Measurements from ENCODE around the gene EFCAB13. TPM values are rescaled to one million over a fixed set of nuclear protein-coding genes. Genes with fewer than 3 reads are reported as not detected.

The EFCAB13 gene, protein sequence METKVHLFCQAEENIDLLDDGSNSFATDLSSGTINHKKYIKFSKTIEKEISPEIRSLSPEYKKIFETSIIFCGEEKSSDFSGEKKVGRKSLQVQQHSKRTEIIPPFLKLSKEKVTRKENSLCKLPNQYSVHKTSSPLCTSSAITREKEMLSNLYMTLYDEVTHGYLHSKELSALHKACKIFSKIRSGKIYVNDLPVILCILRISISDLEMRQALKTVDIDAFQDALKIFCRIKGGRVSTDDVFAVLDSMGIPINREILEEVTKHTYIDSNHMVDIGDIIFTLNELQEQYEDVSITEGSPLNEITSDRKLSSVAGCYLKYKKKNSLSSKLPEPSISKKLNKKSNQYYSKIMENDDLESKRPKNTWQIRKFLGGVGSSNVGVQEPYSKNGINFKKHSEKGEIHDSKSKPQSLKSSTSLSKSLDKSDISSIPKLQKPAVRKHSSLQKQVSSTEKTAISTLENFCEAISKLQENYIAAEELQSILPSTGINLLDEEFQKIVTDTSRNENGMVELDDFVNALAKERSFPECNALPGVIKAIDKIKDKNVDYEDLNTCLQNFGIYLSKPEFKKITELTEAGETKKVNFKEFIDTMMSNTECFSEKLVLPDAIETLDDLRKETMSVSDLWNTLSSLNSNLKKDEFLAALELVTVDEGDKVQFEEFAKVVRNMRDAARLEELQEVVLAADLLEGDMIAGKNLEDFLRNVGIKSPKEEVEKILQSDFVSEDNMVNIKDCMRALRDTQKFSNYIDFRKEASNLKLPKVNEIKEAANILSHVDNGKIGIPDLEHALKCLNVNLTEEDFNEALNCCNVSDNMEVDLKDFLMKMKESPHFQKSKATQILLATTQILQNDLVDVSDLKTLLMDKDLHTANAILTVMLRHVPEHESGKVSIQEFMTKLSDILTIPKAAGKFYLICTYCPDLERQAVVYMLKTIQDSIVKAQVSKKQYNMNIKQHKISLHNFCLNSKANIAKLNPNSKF
- polyA plus RNA-seq (ENCODE audit: insufficient read length in 4 of 4), result 10 to 100 TPM in 1 of 4 donors, 1 to 10 TPM in 3; 4.5 to 17.2 (median 6.5) TPM

GRCh38 chr17:47323382-47324223, at the start of gene EFCAB13:
Gene EFCAB13 (plus strand): TSS chr17:47323955. CDS start chr17:47328354, 4,399 bp downstream.
- peak; percentile 41 to 77 (median 73) for DNase-seq (ENCODE audit: low read depth in 4 of 4, low spot score in 2 of 4)

- DNase-seq (ENCODE audit: low read depth in 4 of 4, low spot score in 2 of 4), result no peak
Measured at GRCh38 chr17:47274319-47275069, 49.3 kb upstream of the EFCAB13 start.

GRCh38 chr17:47275245-47275984, 48.3 kb upstream of the EFCAB13 start:
- DNase-seq (ENCODE audit: low read depth in 4 of 4, low spot score in 2 of 4), result peak in 1 of 4 donors; percentile 60

DNA sequence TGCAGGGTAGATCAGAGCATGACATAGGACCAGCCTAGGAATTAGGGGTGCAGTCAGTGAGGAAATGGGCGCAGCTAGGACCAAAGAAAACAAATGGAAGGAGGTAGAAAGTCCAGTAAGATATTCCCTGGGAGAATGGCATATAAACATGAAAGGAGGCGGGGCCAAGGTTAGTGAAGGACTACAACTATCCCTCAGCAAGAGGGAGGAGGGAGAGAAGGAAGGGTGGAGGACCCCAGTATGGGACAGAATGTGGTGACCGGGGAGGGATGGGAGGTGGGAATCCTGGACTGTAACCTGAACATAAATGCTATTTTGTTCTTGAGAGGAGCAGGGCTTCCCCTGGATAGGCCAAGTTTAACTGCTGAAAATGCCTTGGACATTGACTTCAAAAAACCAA, 47.3 kb upstream of the EFCAB13 start:
- DNase-seq (ENCODE audit: low read depth in 4 of 4, low spot score in 2 of 4), result no peak

DNA sequence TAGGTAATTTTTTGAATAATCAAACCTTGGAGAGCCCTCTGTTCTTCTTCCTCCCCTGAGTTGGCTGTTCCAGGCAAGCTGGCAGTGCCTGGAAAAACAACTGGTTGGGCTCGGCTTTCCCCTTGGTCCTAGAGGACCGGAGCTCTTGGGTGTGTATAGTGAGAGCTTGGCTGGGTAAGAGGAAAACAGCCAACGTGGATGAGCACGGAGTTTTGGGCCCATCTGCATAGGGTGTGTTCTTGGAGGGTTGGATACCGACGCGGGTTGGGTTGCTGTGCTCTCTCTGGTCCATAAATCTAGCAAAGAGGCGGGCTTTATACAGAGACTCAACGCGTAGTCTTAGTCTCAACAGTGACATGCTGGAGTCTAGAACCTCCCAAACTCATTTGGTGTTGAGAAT, 46.9 kb upstream of the EFCAB13 start:
- DNase-seq (ENCODE audit: low read depth in 4 of 4, low spot score in 2 of 4), result peak in 1 of 4 donors; percentile 60

DNA sequence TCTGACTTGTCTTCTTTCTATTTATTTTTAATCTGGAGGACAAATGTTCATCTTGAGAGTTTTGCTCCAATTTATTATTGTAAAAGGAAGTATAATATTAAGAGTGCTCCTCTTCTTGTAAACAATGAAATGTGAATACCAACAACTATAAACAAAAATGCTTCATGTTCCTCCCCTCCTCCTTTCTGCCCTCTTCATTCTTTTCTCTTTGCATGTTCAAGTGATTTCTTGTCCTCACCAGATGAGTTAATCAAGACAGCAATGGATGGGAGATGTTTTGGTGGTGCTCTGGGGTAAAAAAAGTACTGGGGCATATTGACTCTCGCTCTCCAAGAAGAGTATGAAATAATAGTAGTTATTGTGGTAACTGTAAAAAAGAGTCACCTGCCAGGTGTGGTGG, 45.8 kb upstream of the EFCAB13 start:
- no peak for DNase-seq (ENCODE audit: low read depth in 4 of 4, low spot score in 2 of 4)

- no peak for DNase-seq (ENCODE audit: low read depth in 4 of 4, low spot score in 2 of 4)
Measured at GRCh38 chr17:47278561-47278960, 45.2 kb upstream of the EFCAB13 start.

- DNase-seq (ENCODE audit: low read depth in 4 of 4, low spot score in 2 of 4), result no peak
Measured at GRCh38 chr17:47279062-47279801, 44.5 kb upstream of the EFCAB13 start.

DNA sequence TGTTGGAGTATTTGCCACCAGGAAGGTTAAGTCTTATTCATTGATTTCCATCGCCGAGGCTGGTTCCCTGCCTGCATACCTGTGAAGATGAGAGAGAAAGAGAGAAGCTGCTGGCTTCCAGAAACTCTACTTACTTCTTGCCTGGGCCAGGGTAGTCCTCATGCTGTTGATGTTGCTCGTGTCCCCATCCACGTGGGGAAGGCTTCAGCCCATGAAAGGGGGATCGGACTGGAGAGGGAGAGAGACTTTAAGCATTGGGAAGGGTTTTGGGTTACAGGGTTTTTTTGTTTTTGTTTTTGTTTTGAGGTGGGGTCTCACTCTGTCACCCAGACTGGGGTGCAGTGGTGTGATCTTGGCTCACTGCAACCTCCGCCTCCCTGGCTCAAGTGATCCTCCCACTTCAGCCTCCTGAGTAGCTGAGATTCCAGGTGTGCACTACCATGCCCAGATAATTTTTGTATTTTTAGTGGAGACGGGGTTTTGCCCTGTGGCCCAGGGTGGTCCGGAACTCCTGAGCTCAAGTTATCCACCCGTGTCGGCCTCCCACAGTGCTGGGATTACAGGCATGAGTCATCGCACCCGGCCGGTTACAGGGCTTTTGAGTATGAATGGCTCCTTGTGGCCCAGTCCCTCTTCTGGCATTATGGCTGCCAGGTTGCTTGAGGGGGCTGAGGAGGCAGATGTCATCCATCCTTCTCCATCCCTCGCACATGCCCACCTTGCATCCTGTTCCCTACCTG, 43.5 kb upstream of the EFCAB13 start:
- DNase-seq (ENCODE audit: low read depth in 4 of 4, low spot score in 2 of 4), result no peak

DNA sequence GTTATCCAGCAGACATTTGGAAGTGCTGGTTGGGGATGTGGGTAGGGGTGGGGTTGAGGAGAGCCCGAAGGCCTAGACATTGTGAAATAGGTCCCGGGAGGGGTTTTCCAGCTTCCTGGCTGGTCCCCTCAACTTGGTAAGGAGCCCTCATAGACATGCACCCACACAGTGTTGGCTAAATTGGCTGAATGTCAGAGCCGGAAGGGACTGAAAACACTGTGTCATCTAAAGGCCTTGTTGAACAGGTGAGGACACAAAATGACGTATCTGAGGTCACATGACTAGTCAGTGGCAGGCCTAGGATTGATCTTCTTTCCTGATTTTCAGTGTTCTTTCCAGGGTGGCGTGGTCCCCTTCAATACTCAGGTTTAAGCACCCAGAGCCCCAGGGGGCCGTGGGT, 42.5 kb upstream of the EFCAB13 start:
- no peak for DNase-seq (ENCODE audit: low read depth in 4 of 4, low spot score in 2 of 4)

DNA sequence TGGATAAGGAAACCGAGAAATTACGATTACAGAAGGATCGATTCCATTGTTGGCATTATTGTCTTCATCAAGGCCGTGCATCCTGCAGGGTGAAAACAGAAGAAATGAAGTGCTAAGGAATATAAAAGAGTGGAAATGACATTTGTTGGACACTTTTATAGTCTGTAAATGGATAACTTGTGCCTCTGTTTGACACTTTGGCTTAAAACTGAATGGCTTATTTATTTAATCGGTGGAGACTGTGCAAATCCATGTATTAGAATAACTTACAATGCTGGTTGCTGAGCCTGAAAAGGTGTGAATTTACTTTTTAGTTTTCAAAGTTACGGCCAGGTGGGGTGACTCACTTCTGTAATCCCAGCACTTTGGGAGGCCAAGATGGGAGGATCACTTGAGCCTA, 38.8 kb upstream of the EFCAB13 start:
- no peak for DNase-seq (ENCODE audit: low read depth in 4 of 4, low spot score in 2 of 4)

- DNase-seq (ENCODE audit: low read depth in 4 of 4, low spot score in 2 of 4), result no peak
Measured at GRCh38 chr17:47286198-47286914, 37.4 kb upstream of the EFCAB13 start.

DNA sequence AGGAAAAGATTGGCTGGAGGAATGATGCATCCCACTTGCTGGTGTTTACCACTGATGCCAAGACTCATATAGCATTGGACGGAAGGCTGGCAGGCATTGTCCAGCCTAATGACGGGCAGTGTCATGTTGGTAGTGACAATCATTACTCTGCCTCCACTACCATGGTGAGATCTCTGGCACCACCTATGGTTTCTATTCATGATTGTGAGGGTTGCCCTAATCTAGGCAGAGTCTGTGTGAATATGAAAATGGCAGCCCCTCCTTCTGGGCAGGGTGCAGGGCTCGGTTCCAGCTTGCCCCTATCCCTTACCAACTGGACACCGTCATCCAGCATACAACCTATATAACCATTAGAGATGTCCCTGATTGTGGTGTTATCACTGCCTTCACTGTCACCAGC, 36.7 kb upstream of the EFCAB13 start:
- DNase-seq (ENCODE audit: low read depth in 4 of 4, low spot score in 2 of 4), result no peak

- no peak for DNase-seq (ENCODE audit: low read depth in 4 of 4, low spot score in 2 of 4)
Measured at GRCh38 chr17:47287639-47288038, 36.1 kb upstream of the EFCAB13 start.

- no peak for DNase-seq (ENCODE audit: low read depth in 4 of 4, low spot score in 2 of 4)
Measured at GRCh38 chr17:47288531-47289116, 35.1 kb upstream of the EFCAB13 start.

GRCh38 chr17:47289302-47289701, 34.5 kb upstream of the EFCAB13 start:
- no peak for DNase-seq (ENCODE audit: low read depth in 4 of 4, low spot score in 2 of 4)

- DNase-seq (ENCODE audit: low read depth in 4 of 4, low spot score in 2 of 4), result no peak
Measured at GRCh38 chr17:47290870-47291241, 32.9 kb upstream of the EFCAB13 start.

Data from left renal cortex interstitium (tissue), 4 donors.